ENCODE results near the gene FAM163B. TPM values are rescaled to one million over a fixed set of nuclear protein-coding genes. Genes with fewer than 3 reads are reported as not detected.

Gene FAM163B
- polyA plus RNA-seq, 1 donor (not counting 4 experiments of a cell fraction or from before 2014, with no cell fraction given) = not detected

- Histone ChIP-seq H4K20me1 (ENCODE audit: control insufficient read depth, extremely low read depth, insufficient read depth, low read length) (no peaks in the 10 kb centered on the region), H3K4me3 (ENCODE audit: control insufficient read depth in 2 of 3, extremely low read depth in 1 of 3, insufficient read depth in 2 of 3, low read depth in 1 of 3, low read length in 3 of 3) (no peak overlapping the region), H3K27me3 (ENCODE audit: control insufficient read depth, extremely low read depth, insufficient read depth, low read length) (peaks cover 38% of the 10 kb centered on the region), H2AFZ (ENCODE audit: control insufficient read depth, low read length) (no peak overlapping the region), H3K4me2 (ENCODE audit: control insufficient read depth, extremely low read depth, insufficient read depth, low read depth, low read length) (no peak overlapping the region), H3K9ac (ENCODE audit: control insufficient read depth, extremely low read depth, insufficient read depth, low read length) (no peak overlapping the region), H3K36me3 (ENCODE audit: control insufficient read depth in 2 of 2, extremely low read depth in 1 of 2, insufficient read depth in 2 of 2, low read length in 2 of 2) (no peaks in the 10 kb centered on the region), H3K9me1 (ENCODE audit: control insufficient read depth, extremely low read depth, insufficient read depth, low read length) (no peaks in the 10 kb centered on the region), H3K4me1 (ENCODE audit: control insufficient read depth, extremely low read depth, insufficient read depth, low read length) (peaks cover 9% of the 10 kb centered on the region), H3K9me3 (ENCODE audit: control insufficient read depth, low read depth, low read length) (no peaks in the 10 kb centered on the region), H3K79me2 (ENCODE audit: control insufficient read depth, insufficient read depth, low read length) (no peaks in the 10 kb centered on the region), H3K27ac (ENCODE audit: control insufficient read depth, insufficient read depth, low read length) (no peak overlapping the region)
- no peak for FAIRE-seq
- no peak for DNase-seq (ENCODE audit: low read depth, low spot score)
- dilution Hi-C loops (cut with MboI; ENCODE audit: extremely low pct_ligation_motif_present, low sequenced_read_pairs) = no loop called here
- TF ChIP-seq EZH2 (IDR thresholded peaks at IDR 0.05; ENCODE audit: low read length) (no peak), CTCF (optimal IDR thresholded peaks at IDR 0.05 in 1 of 3, IDR thresholded peaks at IDR 0.05 in 1 of 3, conservative IDR thresholded peaks at IDR 0.05 in 1 of 3; ENCODE audit: extremely low read depth in 1 of 3, insufficient read depth in 2 of 3, low read length in 3 of 3) (no peak)
Observed at GRCh38 chr9:133540698-133541025, 68.5 kb downstream of the FAM163B start.

GRCh38 chr9:133539991-133540697 lies 69.0 kb downstream of the FAM163B start:
- no peak overlapping the region for H3K9ac ChIP-seq (ENCODE audit: control insufficient read depth, extremely low read depth, insufficient read depth, low read length)
- no peaks in the 10 kb centered on the region for H3K79me2 ChIP-seq (ENCODE audit: control insufficient read depth, insufficient read depth, low read length)
- FAIRE-seq (no peak), DNase-seq (ENCODE audit: low read depth, low spot score) (no peak)
- no peak overlapping the region for H2AFZ ChIP-seq (ENCODE audit: control insufficient read depth, low read length)
- H3K9me3 ChIP-seq (ENCODE audit: control insufficient read depth, low read depth, low read length) = no peaks in the 10 kb centered on the region
- H3K4me1 ChIP-seq (ENCODE audit: control insufficient read depth, extremely low read depth, insufficient read depth, low read length) = peaks cover 9% of the 10 kb centered on the region
- H4K20me1 ChIP-seq (ENCODE audit: control insufficient read depth, extremely low read depth, insufficient read depth, low read length) = no peaks in the 10 kb centered on the region
- TF ChIP-seq CTCF (optimal IDR thresholded peaks at IDR 0.05 in 1 of 3, IDR thresholded peaks at IDR 0.05 in 1 of 3, conservative IDR thresholded peaks at IDR 0.05 in 1 of 3; ENCODE audit: extremely low read depth in 1 of 3, insufficient read depth in 2 of 3, low read length in 3 of 3) = no peak
- TF ChIP-seq EZH2 (IDR thresholded peaks at IDR 0.05; ENCODE audit: low read length) = no peak
- H3K4me3 ChIP-seq (ENCODE audit: control insufficient read depth in 2 of 3, extremely low read depth in 1 of 3, insufficient read depth in 2 of 3, low read depth in 1 of 3, low read length in 3 of 3) = no peak overlapping the region
- dilution Hi-C loops (cut with MboI; ENCODE audit: extremely low pct_ligation_motif_present, low sequenced_read_pairs) = no loop called here
- H3K27me3 ChIP-seq (ENCODE audit: control insufficient read depth, extremely low read depth, insufficient read depth, low read length) = peaks cover 38% of the 10 kb centered on the region
- no peaks in the 10 kb centered on the region for H3K36me3 ChIP-seq (ENCODE audit: control insufficient read depth in 2 of 2, extremely low read depth in 1 of 2, insufficient read depth in 2 of 2, low read length in 2 of 2)
- no peak overlapping the region for H3K4me2 ChIP-seq (ENCODE audit: control insufficient read depth, extremely low read depth, insufficient read depth, low read depth, low read length)
- H3K9me1 ChIP-seq (ENCODE audit: control insufficient read depth, extremely low read depth, insufficient read depth, low read length) = no peaks in the 10 kb centered on the region
- H3K27ac ChIP-seq (ENCODE audit: control insufficient read depth, insufficient read depth, low read length) = no peak overlapping the region

Measured in keratinocyte (primary cell).